CD4-positive, CD25-positive, alpha-beta regulatory T cell (primary cell): ENCODE results near the gene NOS1AP. TPM values are rescaled to one million over a fixed set of nuclear protein-coding genes. Genes with fewer than 3 reads are reported as not detected.
A peak's percentile ranks its signal among the peaks of the same experiment; 100 is the strongest.

Experiments used
- ATAC-seq, 2 donors: fragments of 150-1000 bp; cut with Tn5 transposase; one replicate each; pipeline ENCODE4 v1.10.0; 2021; ENCODE audit warnings: low read depth in 2 of 2, moderate number of reproducible peaks in 2 of 2, moderate library complexity in 1 of 2
- DNase-seq, 3 donors: peaks; one replicate each; pipeline versions ENCODE4 v3.0.0 to v3.0.0-alpha.2; 2012 to 2022; ENCODE audit warnings: mixed read lengths in 1 of 3
- H3K27ac ChIP-seq: one replicate; pipeline ENCODE4 v1.7.0; 2013; ENCODE audit warnings: mild to moderate bottlenecking, low read length; ENCODE audit not compliant: insufficient read depth, poor library complexity, severe bottlenecking
- H3K27me3 ChIP-seq: one replicate; pipeline ENCODE4 v1.7.0; 2013; ENCODE audit warnings: low read length; ENCODE audit not compliant: control insufficient read depth, insufficient read depth
- H3K36me3 ChIP-seq: one replicate; pipeline ENCODE4 v1.7.0; 2013; ENCODE audit warnings: mild to moderate bottlenecking, low read length, moderate library complexity; ENCODE audit not compliant: control insufficient read depth, insufficient read depth
- H3K4me1 ChIP-seq: 2 replicates; pipeline ENCODE4 v1.7.0; 2013; ENCODE audit warnings: mild to moderate bottlenecking, low read length; ENCODE audit not compliant: insufficient read depth, control insufficient read depth, poor library complexity, severe bottlenecking
- H3K4me3 ChIP-seq: one replicate; pipeline ENCODE4 v1.7.0; 2013; ENCODE audit warnings: low read depth, mild to moderate bottlenecking, low read length, moderate library complexity
- H3K9me3 ChIP-seq, 2 experiments: 1 replicate in 1 of 2; 2 replicates in 1 of 2; pipeline ENCODE4 v1.7.0; 2013; ENCODE audit warnings: low read length in 2 of 2, mild to moderate bottlenecking in 1 of 2, moderate library complexity in 1 of 2; ENCODE audit not compliant: control insufficient read depth in 2 of 2
- H3K27ac Mint-ChIP-seq, 3 donors: one replicate each; pipeline ENCODE4 v1.8.0; 2020 to 2022; ENCODE audit warnings: mild to moderate bottlenecking in 3 of 3, mixed read lengths in 3 of 3, moderate library complexity in 2 of 3
- H3K27me3 Mint-ChIP-seq: one replicate; pipeline ENCODE4 v1.8.0; 2022; ENCODE audit warnings: mild to moderate bottlenecking, mixed read lengths
- H3K36me3 Mint-ChIP-seq: one replicate; pipeline ENCODE4 v1.8.0; 2020; ENCODE audit warnings: mixed read lengths
- H3K4me1 Mint-ChIP-seq, 4 donors: one replicate each; pipeline ENCODE4 v1.8.0; 2020 to 2022; ENCODE audit warnings: mixed read lengths in 4 of 4, mild to moderate bottlenecking in 1 of 4
- H3K4me3 Mint-ChIP-seq, 4 donors: one replicate each; pipeline ENCODE4 v1.8.0; 2020 to 2022; ENCODE audit warnings: mild to moderate bottlenecking in 4 of 4, mixed read lengths in 4 of 4, moderate library complexity in 3 of 4
- H3K9me3 Mint-ChIP-seq, 7 donors: one replicate each; pipeline ENCODE4 v1.8.0; 2020 to 2022; ENCODE audit warnings: mixed read lengths in 7 of 7, mild to moderate bottlenecking in 3 of 7, moderate library complexity in 2 of 7
- polyA plus RNA-seq, 4 donors: library from polyadenylated mRNA; unstranded; fragments of 300-500 nt; fragmentation: Illumina TruSeq; gene quantifications; one replicate each; pipeline ENCODE4 v1.2.3, GENCODE V29; 2021
- total RNA-seq: library from RNA; stranded (reverse); gene quantifications from one replicate; pipeline ENCODE4 v1.2.3, GENCODE V29; 2022

The NOS1AP gene
- total and polyA plus RNA-seq, 5 donors from 2014 or later: not detected

- H3K4me3 Mint-ChIP-seq: no peak overlapping the region
- H3K27me3 Mint-ChIP-seq: peaks cover 6% of the 10 kb centered on the region
- H3K36me3 Mint-ChIP-seq: no peaks in the 10 kb centered on the region
- peaks cover 0 to 2% (median 0%) of the 10 kb centered on the region in 4 donors for H3K4me1 Mint-ChIP-seq
- H3K36me3 ChIP-seq: no peaks in the 10 kb centered on the region
- H3K4me3 ChIP-seq: no peak overlapping the region
- peaks cover 0 to 4% of the 10 kb centered on the region in 2 experiments for H3K9me3 ChIP-seq
- H3K4me1 ChIP-seq: no peaks in the 10 kb centered on the region
- H3K9me3 Mint-ChIP-seq: peaks cover 0 to 7% (median 0%) of the 10 kb centered on the region in 7 donors
- no peak for DNase-seq
- H3K27ac Mint-ChIP-seq: no peak overlapping the region
- peaks cover 6% of the 10 kb centered on the region for H3K27me3 ChIP-seq
- H3K27ac ChIP-seq: no peak overlapping the region
- ATAC-seq: no peak
These were observed 78.3 kb downstream of the NOS1AP start for GRCh38 chr1:162147760-162148159.

- Mint-ChIP-seq H3K36me3 (no peaks in the 10 kb centered on the region), H3K27me3 (peaks cover 6% of the 10 kb centered on the region), H3K27ac (peak overlapping the region in 1 of 3 donors; percentile 4), H3K4me1 (peaks cover 0 to 2% (median 0%) of the 10 kb centered on the region in 4 donors), H3K4me3 (no peak overlapping the region), H3K9me3 (peaks cover 0 to 7% (median 0%) of the 10 kb centered on the region in 7 donors)
- peaks cover 0 to 4% of the 10 kb centered on the region in 2 experiments for H3K9me3 ChIP-seq
- H3K27ac ChIP-seq: no peak overlapping the region
- no peaks in the 10 kb centered on the region for H3K4me1 ChIP-seq
- no peak overlapping the region for H3K4me3 ChIP-seq
- ATAC-seq: no peak
- no peaks in the 10 kb centered on the region for H3K36me3 ChIP-seq
- no peak for DNase-seq
- H3K27me3 ChIP-seq: peaks cover 4% of the 10 kb centered on the region
These were observed 80.6 kb downstream of the NOS1AP start for GRCh38 chr1:162150112-162150511.

- Histone ChIP-seq H3K36me3 (no peaks in the 10 kb centered on the region), H3K27me3 (peaks cover 4% of the 10 kb centered on the region), H3K27ac (no peak overlapping the region), H3K9me3 (peaks cover 0 to 4% of the 10 kb centered on the region in 2 experiments), H3K4me1 (no peaks in the 10 kb centered on the region), H3K4me3 (no peak overlapping the region)
- Mint-ChIP-seq H3K27ac (no peak overlapping the region), H3K4me1 (peaks cover 0 to 2% (median 0%) of the 10 kb centered on the region in 4 donors), H3K4me3 (no peak overlapping the region), H3K27me3 (no peaks in the 10 kb centered on the region), H3K9me3 (peaks cover 0 to 7% (median 0%) of the 10 kb centered on the region in 7 donors), H3K36me3 (no peaks in the 10 kb centered on the region)
- DNase-seq: peak in 1 of 3 donors; percentile 4
- peak in 1 of 2 donors; percentile 28 for ATAC-seq
These were observed 82.7 kb downstream of the NOS1AP start for GRCh38 chr1:162151900-162152829.

GRCh38 chr1:162153374-162153773 lies 83.9 kb downstream of the NOS1AP start:
- peaks cover 0 to 4% of the 10 kb centered on the region in 2 experiments for H3K9me3 ChIP-seq
- H3K4me3 ChIP-seq: no peak overlapping the region
- ATAC-seq (no peak), DNase-seq (no peak)
- no peaks in the 10 kb centered on the region for H3K36me3 ChIP-seq
- peaks cover 4% of the 10 kb centered on the region for H3K27me3 ChIP-seq
- H3K27ac Mint-ChIP-seq: no peak overlapping the region
- H3K9me3 Mint-ChIP-seq: peaks cover 0 to 7% (median 0%) of the 10 kb centered on the region in 7 donors
- no peaks in the 10 kb centered on the region for H3K4me1 ChIP-seq
- H3K4me3 Mint-ChIP-seq: no peak overlapping the region
- peaks cover 0 to 2% (median 0%) of the 10 kb centered on the region in 4 donors for H3K4me1 Mint-ChIP-seq
- no peaks in the 10 kb centered on the region for H3K27me3 Mint-ChIP-seq
- no peak overlapping the region for H3K27ac ChIP-seq
- no peaks in the 10 kb centered on the region for H3K36me3 Mint-ChIP-seq

DNA sequence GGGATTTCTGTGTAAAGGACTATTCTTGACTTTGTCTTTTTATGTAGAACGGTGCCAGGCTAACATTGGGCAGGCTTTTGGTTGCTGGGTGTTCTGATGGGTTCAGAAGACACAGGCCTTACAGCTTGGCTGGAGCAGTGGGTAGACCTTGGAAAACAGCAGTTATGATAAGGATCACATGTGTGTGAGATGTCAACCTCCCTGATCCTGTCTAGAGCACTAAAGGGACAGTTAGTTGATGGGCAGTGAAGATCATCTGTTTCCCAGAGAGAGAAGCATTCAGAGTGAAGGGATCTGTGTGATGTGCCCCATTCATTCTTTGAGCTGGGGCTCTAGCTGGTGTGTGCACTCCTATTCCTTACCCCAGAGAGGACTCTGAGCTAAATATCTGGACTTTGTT lies 88.0 kb downstream of the NOS1AP start:
- Mint-ChIP-seq H3K27ac (no peak overlapping the region), H3K4me1 (no peaks in the 10 kb centered on the region), H3K27me3 (peaks cover 17% of the 10 kb centered on the region), H3K36me3 (no peaks in the 10 kb centered on the region), H3K9me3 (peaks cover 0 to 3% (median 0%) of the 10 kb centered on the region in 7 donors), H3K4me3 (no peak overlapping the region)
- Histone ChIP-seq H3K27me3 (no peaks in the 10 kb centered on the region), H3K36me3 (no peaks in the 10 kb centered on the region), H3K27ac (no peak overlapping the region), H3K4me3 (no peak overlapping the region), H3K9me3 (no peaks in the 10 kb centered on the region), H3K4me1 (no peaks in the 10 kb centered on the region)
- ATAC-seq (no peak), DNase-seq (no peak)

DNA sequence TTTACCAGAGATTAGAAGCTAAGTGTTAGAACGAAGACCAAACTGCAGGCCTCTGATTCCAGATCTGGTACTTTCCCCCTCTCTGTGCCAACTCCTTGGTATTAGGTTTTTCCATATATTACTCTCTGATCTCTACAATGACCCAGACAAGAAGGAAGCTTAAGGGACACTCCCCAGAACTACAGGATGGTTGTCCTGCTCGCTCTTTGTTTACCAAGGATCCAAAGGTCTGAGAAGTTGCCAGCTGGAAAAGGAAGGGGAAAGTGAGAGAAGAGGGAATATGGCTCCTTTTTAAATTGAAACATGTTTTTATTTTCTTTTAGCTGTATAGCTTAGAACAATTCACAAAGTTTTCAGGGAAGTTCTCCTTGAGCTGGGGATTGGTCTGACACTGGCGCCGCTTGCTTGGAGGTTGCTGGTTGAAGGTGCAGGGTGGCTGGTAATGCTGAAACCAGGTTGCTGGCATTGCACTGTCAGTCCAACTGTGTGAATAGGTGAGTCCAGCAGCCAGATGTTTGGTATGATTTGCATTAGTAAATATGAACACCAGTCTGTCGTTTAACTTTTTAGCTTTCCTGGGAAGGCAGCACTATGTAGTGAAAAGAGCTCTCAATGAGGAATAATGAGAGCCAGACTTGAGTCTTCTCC lies 89.3 kb downstream of the NOS1AP start:
- no peak overlapping the region for H3K4me3 ChIP-seq
- no peak for DNase-seq
- no peaks in the 10 kb centered on the region for H3K36me3 ChIP-seq
- H3K4me1 ChIP-seq: no peaks in the 10 kb centered on the region
- H3K9me3 Mint-ChIP-seq: peaks cover 0 to 3% (median 0%) of the 10 kb centered on the region in 7 donors
- ATAC-seq: no peak
- no peak overlapping the region for H3K4me3 Mint-ChIP-seq
- no peaks in the 10 kb centered on the region for H3K36me3 Mint-ChIP-seq
- no peaks in the 10 kb centered on the region for H3K9me3 ChIP-seq
- H3K27ac Mint-ChIP-seq: no peak overlapping the region
- no peak overlapping the region for H3K27ac ChIP-seq
- H3K27me3 ChIP-seq: peaks cover 3% of the 10 kb centered on the region
- H3K27me3 Mint-ChIP-seq: peaks cover 17% of the 10 kb centered on the region
- H3K4me1 Mint-ChIP-seq: no peaks in the 10 kb centered on the region

GRCh38 chr1:162159515-162159914 lies 90.0 kb downstream of the NOS1AP start:
- Mint-ChIP-seq H3K9me3 (peaks cover 0 to 3% (median 0%) of the 10 kb centered on the region in 7 donors), H3K4me1 (no peaks in the 10 kb centered on the region), H3K27ac (no peak overlapping the region), H3K4me3 (no peak overlapping the region), H3K36me3 (no peaks in the 10 kb centered on the region), H3K27me3 (peaks cover 17% of the 10 kb centered on the region)
- H3K27me3 ChIP-seq: peaks cover 3% of the 10 kb centered on the region
- no peak overlapping the region for H3K4me3 ChIP-seq
- no peaks in the 10 kb centered on the region for H3K9me3 ChIP-seq
- ATAC-seq (no peak), DNase-seq (no peak)
- H3K4me1 ChIP-seq: no peaks in the 10 kb centered on the region
- no peaks in the 10 kb centered on the region for H3K36me3 ChIP-seq
- no peak overlapping the region for H3K27ac ChIP-seq
